WI38 (cell line): ENCODE data around the gene POU1F1.

Experiments
- H3K4me3 ChIP-seq: 2 replicates; pipeline ENCODE4 v1.5.1; 2011; ENCODE audit warnings: low read depth, mild to moderate bottlenecking, control low read depth, low read length
- TF ChIP-seq, protein P1 (sequence below): IDR thresholded peaks from 2 replicates; pipeline ENCODE4 v1.5.1; 2012; ENCODE audit warnings: low read depth, mild to moderate bottlenecking, control low read depth, low read length

The POU1F1 gene

GRCh38 chr3:87276484-87276883 lies at the start of gene POU1F1:
Gene POU1F1 (minus strand): TSS chr3:87276584. CDS start chr3:87276462, 122 bp downstream.
- no peak within 1 kb of the TSS for H3K4me3 ChIP-seq
- TF ChIP-seq, protein P1, sequence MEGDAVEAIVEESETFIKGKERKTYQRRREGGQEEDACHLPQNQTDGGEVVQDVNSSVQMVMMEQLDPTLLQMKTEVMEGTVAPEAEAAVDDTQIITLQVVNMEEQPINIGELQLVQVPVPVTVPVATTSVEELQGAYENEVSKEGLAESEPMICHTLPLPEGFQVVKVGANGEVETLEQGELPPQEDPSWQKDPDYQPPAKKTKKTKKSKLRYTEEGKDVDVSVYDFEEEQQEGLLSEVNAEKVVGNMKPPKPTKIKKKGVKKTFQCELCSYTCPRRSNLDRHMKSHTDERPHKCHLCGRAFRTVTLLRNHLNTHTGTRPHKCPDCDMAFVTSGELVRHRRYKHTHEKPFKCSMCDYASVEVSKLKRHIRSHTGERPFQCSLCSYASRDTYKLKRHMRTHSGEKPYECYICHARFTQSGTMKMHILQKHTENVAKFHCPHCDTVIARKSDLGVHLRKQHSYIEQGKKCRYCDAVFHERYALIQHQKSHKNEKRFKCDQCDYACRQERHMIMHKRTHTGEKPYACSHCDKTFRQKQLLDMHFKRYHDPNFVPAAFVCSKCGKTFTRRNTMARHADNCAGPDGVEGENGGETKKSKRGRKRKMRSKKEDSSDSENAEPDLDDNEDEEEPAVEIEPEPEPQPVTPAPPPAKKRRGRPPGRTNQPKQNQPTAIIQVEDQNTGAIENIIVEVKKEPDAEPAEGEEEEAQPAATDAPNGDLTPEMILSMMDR = no peak

- TF ChIP-seq, protein P1 = no peak
- H3K4me3 ChIP-seq = no peak overlapping the region
Measured at GRCh38 chr3:87324609-87325008, 48.2 kb upstream of the POU1F1 start.

DNA sequence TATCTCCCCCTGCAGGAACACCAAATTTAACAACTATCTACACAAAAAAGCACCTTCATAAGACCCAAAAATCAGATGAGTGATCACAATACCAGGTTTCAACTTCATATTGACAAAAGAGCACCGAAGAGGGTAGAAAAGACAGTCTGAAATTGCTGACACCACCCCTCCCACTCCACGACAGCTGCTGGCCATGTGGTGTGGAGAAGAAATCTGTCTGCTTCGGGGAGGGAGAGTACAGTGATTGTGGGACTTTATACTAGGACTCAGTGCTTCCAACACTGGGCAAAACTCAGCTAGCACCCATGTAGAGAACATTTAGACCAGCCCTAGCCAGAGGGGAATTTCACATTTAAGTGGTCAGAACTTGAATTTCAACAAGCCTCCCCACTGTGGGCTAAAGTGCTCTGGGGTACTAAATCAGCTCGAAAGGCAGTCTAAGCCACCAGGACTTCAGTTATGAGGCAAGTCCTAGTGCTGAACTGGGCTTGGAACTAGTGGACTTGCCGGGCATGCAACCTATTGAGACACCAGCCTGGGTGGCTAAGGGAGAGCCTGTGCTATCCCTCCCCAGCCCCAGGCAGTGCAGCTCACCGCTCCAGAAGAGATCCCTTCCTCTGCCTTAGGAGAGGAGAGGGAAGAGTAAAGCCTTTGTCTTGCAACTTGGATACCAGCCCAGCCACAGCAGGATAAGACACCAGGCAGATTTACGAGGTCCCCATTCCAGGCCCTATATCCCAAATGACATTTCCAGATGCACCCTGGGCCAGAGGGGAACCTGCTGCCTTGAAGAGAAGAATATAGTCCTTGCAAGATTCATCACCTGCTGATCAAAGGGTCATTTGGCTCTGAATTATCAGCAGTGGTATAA lies 44.6 kb upstream of the POU1F1 start:
- H3K4me3 ChIP-seq = no peak overlapping the region
- TF ChIP-seq, protein P1 = no peak

- H3K4me3 ChIP-seq = no peak overlapping the region
- TF ChIP-seq, protein P1 = no peak
Measured at GRCh38 chr3:87318617-87319021, 42.2 kb upstream of the POU1F1 start.

DNA sequence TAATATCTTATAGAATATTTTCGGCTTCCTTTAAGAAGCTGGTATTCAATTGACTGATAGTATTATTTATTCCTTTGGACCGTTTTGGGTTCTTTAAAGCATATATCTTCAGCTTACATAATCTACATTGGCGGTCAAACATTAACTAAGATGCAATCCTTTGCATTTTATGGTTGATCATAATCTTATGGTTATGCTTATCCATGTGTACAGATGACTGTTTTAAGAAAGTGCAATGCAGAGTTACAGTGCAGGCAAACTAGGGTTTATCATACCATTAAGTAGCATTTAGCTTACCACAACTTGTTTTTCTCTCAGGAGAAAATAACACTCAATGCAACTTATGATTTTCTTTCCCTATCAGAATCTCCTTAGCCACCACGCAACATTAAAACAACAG lies 41.4 kb upstream of the POU1F1 start:
- TF ChIP-seq, protein P1 = no peak
- H3K4me3 ChIP-seq = no peak overlapping the region

- no peak overlapping the region for H3K4me3 ChIP-seq
- TF ChIP-seq, protein P1 = no peak
Measured at GRCh38 chr3:87313641-87314040, 37.3 kb upstream of the POU1F1 start.

DNA sequence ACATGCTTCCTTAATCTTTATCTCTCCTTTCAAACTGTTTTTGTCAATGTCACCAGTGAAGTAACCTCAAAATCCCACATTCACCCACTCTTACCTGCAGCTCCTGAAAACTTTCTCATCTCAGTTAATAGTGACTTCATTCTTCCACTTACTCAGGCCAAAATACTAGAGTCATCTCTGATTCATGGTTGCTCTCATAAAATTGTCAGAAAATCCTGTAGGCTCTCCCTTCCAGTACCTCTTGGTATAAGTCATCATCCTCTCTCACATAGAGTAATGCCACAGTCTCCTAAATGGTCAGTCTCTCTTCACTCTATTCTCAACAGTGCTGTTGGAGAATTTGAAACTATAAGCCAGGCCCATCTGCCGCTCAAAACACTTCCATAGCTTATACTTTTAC lies 34.9 kb upstream of the POU1F1 start:
- TF ChIP-seq, protein P1 = no peak
- no peak overlapping the region for H3K4me3 ChIP-seq
